Skin epidermis (tissue), 12 donors: ENCODE measurements around the gene ENG.
"Not testable (repeated sequence)": the region's sequence is repeated elsewhere in the genome, so short reads cannot be mapped to it uniquely, and the experiment has no call there.

ENCODE experiments used
- H3K27ac ChIP-seq, 21 experiments: fragments of 200-600 bp; sonication (generic) in 11 of 21; one replicate each; pipeline ENCODE4 v1.5.0; 2020; ENCODE audit warnings: mild to moderate bottlenecking in 3 of 21, inconsistent platforms in 2 of 21, moderate library complexity in 2 of 21
- H3K4me3 ChIP-seq, 7 experiments: fragments of 200-600 bp; sonication (generic) in 2 of 7; one replicate each; pipeline ENCODE4 v1.5.0; 2020; ENCODE audit warnings: inconsistent platforms in 2 of 7, mild to moderate bottlenecking in 2 of 7, moderate library complexity in 1 of 7

Gene ENG

GRCh38 chr9:127848756-127849504 is 5.5 kb downstream of the ENG start:
- H3K27ac ChIP-seq = peak overlapping the region in 2 of 21 experiments; percentile 14 to 35
- no peak overlapping the region for H3K4me3 ChIP-seq

GRCh38 chr9:127847833-127848755 is 6.4 kb downstream of the ENG start:
- Histone ChIP-seq H3K27ac (peak overlapping the region in 7 of 21 experiments; percentile 14 to 51 (median 40)), H3K4me3 (no peak overlapping the region)

GRCh38 chr9:127847178-127847510 is 7.3 kb downstream of the ENG start:
- H3K4me3 ChIP-seq = no peak overlapping the region
- peak overlapping the region in 12 of 21 experiments; percentile 6 to 81 (median 50) for H3K27ac ChIP-seq

DNA sequence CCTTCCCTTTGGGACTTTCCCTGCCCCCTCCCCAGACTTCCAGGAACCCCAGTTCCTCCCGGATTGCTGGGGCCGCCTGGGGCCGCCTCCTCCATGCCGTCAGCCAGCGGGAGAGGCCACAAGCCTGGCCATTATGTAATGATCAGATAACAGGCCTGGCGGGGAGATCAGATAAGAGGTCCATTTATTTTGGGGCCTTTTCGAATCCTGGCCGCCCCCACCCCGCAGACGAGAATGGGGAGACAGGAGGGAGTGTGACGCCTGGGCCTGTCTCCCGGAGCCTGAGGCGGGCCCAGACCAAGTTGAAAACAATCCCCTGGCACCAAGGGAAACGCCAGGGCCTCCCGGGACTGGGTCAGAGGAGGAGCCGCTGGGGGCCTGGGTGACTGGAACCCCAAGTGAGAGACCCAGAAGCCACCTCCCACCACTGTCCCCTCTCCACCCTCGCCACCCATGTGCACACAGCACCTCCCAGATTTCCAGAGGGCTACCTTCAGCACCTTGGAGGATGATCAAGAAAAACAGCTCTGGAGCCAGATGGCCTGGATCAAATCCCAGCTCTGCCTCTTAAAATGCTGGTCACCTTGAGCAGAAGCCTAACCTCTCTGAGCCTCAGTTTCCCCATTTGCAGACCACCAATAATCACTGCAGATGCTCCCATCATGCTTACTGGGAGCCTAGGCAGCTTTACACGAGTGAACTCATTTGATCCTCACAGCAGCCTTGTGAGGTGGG is 7.8 kb downstream of the ENG start:
- H3K4me3 ChIP-seq = peak overlapping the region in 1 of 7 experiments; percentile 6

DNA sequence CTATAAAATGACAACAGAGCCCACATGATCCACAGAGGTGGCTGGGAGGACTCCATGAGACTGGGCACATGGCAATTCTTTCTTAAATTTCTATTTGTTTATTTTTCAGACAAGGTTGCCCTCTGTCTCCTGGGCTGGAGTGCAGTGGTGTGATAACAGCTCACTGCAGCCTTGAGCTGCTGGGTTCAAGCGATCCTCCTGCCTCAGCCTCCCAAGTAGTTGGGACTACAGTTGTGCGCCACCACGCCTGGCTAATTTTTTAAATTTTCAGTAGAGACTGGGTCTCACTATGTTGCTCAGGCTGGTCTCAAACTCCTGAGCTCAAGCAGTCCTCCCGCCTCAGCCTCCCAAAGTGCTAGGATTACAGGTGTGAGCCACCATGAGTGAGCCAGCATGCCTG is 8.8 kb downstream of the ENG start:
- H3K27ac ChIP-seq = peak overlapping the region in 15 of 21 experiments; percentile 16 to 81 (median 49)
- not testable (repeated sequence) for H3K4me3 ChIP-seq

More for the DNA sequence above, 7.8 kb downstream of the ENG start:
- H3K27ac ChIP-seq = peak overlapping the region in 15 of 21 experiments; percentile 6 to 81 (median 49)

DNA sequence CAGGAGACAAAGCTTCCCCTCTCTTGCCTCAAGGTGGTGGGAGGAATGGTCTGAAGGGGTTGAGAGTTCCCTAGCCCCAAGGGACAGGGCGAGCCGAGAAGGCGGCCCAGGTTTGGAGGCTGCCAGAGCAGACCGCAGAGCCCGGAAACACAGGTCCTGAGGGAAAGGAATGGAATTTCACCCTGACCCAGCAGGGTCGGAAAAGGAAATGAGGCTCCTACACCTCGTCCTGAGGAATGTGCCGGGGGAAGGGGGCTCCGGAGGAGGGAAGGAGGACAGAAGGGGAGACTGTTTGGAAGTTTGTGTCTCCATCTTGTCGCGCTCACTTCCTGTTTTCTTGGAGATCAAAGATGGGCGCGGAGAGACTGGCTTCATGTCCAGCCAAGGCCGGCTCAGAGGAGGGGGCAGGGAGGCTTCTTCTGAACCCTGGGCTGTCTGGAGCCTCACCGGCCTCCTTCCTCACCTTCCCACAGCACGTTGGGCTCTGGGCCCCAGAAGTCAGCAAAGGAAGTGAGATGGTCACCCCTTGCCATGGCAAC is 9.6 kb downstream of the ENG start:
- Histone ChIP-seq H3K27ac (peak overlapping the region in 13 of 21 experiments; percentile 5 to 81 (median 51)), H3K4me3 (no peak overlapping the region)

DNA sequence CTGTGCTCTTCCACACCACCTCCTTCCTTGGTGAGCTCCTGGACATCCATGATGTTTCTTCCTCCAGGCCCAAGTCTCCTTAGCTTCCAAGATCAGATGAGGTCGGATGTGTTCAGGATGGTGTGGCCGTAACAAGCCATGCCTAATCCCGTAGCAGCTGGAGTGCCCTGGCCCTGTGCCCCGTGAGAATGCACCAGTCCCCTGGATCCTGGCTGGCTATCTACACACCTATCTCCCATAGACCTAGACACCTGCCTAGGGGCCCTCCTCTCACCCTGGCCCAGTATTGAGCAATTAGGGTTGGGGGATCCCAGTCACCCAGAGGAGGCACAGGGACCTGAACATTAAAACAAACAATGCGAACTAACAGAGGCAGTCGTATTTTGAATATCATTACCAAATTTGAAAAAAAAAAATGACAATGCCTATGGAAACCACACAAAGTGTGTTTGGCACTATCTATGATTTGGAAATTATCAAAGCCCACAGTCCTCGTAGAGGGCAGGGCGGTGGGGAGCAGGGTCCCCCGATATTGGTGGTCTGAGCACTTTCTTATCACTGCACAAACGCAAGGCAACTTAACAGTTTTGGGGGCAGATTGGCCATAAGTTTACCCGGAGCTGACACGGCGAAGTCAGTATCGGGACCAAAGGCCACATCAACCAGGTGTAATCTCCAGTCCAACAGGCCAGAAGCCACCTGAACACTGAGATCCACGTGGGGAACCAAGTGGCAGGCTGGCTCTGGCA is 13.2 kb downstream of the ENG start:
- Histone ChIP-seq H3K27ac (peak overlapping the region in 6 of 21 experiments; percentile 7 to 47 (median 24)), H3K4me3 (no peak overlapping the region)

DNA sequence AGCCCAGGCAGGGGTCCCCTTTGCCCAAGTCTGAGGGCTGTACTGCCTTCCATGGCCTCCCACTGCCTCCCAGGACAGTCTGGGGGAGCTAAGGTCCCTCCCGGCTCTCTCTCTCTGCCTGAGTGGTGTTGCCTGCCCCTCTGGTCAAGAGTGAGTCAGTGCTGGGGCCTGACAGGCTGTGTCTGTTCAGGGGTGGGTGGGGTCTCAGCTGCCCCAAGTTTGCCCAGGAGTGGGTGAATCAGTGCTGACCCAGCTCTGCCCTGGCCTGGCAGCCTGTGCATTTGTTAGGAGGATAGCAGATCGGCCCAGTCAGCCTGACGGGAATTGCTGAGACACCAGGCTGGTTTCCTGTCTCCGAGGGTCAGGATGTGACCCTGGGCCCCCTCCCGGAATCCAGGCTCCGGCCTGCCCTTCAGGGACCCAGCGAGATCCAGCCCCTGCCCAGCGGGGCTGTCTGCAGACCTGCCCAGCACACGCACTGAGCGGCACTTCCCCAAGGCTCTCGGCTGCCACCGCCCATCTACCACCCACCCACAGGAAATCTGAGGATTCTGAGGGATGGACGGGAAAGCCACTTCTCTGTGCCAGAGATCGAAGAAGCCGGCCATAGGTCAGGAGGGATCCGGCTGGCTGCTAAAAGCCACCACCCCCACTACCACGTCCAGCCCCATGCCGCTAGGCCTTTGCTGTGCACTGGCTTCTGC is 15.9 kb downstream of the ENG start:
- H3K27ac ChIP-seq = peak overlapping the region; percentile 35 to 92 (median 83)
- no peak overlapping the region for H3K4me3 ChIP-seq

GRCh38 chr9:127837346-127837745 is 17.1 kb downstream of the ENG start:
- no peak overlapping the region for H3K4me3 ChIP-seq
- peak overlapping the region in 18 of 21 experiments; percentile 70 to 92 (median 87) for H3K27ac ChIP-seq

DNA sequence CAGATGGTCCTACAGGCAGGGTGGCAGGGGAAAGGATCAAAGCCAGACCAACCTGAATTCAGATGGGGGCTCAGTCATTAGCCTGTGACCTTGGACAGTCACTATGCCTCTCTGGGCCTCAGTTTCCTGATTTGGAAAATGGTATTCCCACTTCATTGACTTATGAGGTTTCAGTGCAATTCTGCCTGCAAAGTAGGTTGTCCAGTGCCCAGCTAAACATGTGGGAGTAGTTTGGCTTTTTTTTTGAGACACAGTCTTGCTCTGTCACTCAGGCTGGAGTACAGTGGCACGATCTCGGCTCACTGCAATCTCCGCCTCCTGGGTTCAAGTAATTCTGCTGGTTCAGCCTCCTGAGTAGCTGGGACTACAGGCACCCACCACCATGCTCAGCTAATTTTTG is 17.9 kb downstream of the ENG start:
- H3K27ac ChIP-seq = peak overlapping the region in 20 of 21 experiments; percentile 49 to 92 (median 86)
- not testable (repeated sequence) for H3K4me3 ChIP-seq

- Histone ChIP-seq H3K27ac (peak overlapping the region in 20 of 21 experiments; percentile 49 to 92 (median 86)), H3K4me3 (no peak overlapping the region)
These were observed 18.4 kb downstream of the ENG start for GRCh38 chr9:127835991-127836516.

DNA sequence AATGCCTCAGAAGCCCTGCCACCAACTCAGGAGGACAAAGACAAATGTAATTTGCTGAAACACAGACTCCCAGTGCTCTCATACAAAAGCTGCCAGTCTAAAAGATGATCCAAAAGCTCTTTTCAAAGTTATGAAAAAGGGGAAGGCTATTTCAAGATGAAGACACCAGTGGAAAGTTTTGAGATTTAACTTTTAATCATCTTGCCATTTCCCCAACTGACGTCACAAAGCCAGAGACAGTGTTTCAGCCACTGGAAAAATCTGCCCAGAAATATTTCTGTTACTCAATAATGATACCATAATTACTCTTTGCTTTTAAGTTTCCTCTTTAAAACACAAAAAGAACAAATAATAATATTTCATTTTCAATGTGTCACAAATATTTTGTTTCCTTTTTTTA is 20.9 kb downstream of the ENG start:
- Histone ChIP-seq H3K27ac (peak overlapping the region in 16 of 21 experiments; percentile 13 to 88 (median 56)), H3K4me3 (no peak overlapping the region)

- H3K4me3 ChIP-seq = no peak overlapping the region
- H3K27ac ChIP-seq = peak overlapping the region in 2 of 21 experiments; percentile 7 to 71
These were observed 22.2 kb downstream of the ENG start for GRCh38 chr9:127832248-127832647.

- Histone ChIP-seq H3K4me3 (no peak overlapping the region), H3K27ac (peak overlapping the region in 18 of 21 experiments; percentile 17 to 86 (median 74))
These were observed 25.1 kb downstream of the ENG start for GRCh38 chr9:127829205-127829906.

DNA sequence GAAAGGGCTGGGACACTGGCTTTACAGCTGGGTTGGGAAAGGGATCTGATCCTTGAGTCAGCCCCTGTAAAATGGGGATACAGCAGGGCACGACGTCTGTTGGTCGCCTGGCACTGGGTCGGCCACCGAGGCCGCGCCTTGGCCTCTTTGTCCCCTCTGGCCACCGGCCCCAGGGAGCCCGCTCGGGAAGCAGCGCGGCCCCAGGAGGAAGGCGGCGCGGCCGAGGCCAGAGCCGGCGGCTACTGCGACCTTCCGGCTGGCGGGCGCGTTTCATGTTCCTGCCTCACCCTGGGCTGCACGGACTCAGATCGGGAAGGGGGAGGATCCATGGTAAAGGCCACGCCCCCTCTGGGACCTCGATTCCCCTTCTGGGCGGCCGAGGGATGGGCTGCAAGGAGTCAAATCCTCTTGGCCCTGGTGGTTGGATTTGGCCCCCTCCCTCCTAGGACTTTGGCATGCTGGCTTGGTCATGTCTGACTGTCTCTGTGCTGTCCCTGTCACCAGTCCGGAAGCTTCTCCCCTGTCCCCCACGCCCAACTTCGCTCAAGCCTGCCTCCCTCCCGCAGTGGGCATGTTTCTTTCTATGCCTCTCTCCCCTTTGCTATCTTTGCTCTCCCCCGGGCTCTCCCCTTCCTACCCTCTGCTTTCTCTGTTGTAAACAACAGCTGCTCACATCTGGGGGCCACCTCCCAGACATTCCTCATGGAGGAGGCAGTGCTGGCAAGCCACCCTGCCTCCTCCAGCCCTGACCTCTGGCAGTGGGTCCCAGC is 26.0 kb downstream of the ENG start:
- Histone ChIP-seq H3K27ac (peak overlapping the region in 20 of 21 experiments; percentile 18 to 86 (median 72)), H3K4me3 (peak overlapping the region in 2 of 7 experiments; percentile 3 to 13)

- peak overlapping the region in 1 of 21 experiments; percentile 42 for H3K27ac ChIP-seq
- no peak overlapping the region for H3K4me3 ChIP-seq
These were observed 28.1 kb downstream of the ENG start for GRCh38 chr9:127826253-127826913.
